ENCODE measurements around the gene APOL2.
"Not testable (repeated sequence)": the region's sequence is repeated elsewhere in the genome, so short reads cannot be mapped to it uniquely, and the experiment has no call there.

The APOL2 gene

GRCh38 chr22:36213586-36213985 lies 25.7 kb downstream of the APOL2 start:
- no peak for TF ChIP-seq CTCF (IDR thresholded peaks at IDR 0.05; ENCODE audit: low read depth, low read length)
- H3K4me3 ChIP-seq (replicated peaks in 1 of 2; ENCODE audit: low read depth in 2 of 2, low read length in 2 of 2), result no peak overlapping the region
- no peak for DNase-seq (ENCODE audit: low read depth in 2 of 2)

GRCh38 chr22:36212901-36213300 lies 26.4 kb downstream of the APOL2 start:
- TF ChIP-seq CTCF (IDR thresholded peaks at IDR 0.05; ENCODE audit: low read depth, low read length), result no peak
- H3K4me3 ChIP-seq (replicated peaks in 1 of 2; ENCODE audit: low read depth in 2 of 2, low read length in 2 of 2), result no peak overlapping the region
- no peak for DNase-seq (ENCODE audit: low read depth in 2 of 2)

GRCh38 chr22:36211237-36211861 lies 28.0 kb downstream of the APOL2 start:
- H3K4me3 ChIP-seq (replicated peaks in 1 of 2; ENCODE audit: low read depth in 2 of 2, low read length in 2 of 2), result no peak overlapping the region
- TF ChIP-seq CTCF (IDR thresholded peaks at IDR 0.05; ENCODE audit: low read depth, low read length), result no peak
- peak; percentile 65 to 67 for DNase-seq (ENCODE audit: low read depth in 2 of 2)

GRCh38 chr22:36210224-36210623 lies 29.1 kb downstream of the APOL2 start:
- H3K4me3 ChIP-seq (replicated peaks in 1 of 2; ENCODE audit: low read depth in 2 of 2, low read length in 2 of 2), result no peak overlapping the region
- TF ChIP-seq CTCF (IDR thresholded peaks at IDR 0.05; ENCODE audit: low read depth, low read length), result no peak
- no peak for DNase-seq (ENCODE audit: low read depth in 2 of 2)

- H3K4me3 ChIP-seq (replicated peaks in 1 of 2; ENCODE audit: low read depth in 2 of 2, low read length in 2 of 2); DNase-seq (ENCODE audit: low read depth in 2 of 2): not testable (repeated sequence)
Measured at GRCh38 chr22:36209488-36209908, 29.8 kb downstream of the APOL2 start.

- TF ChIP-seq CTCF (IDR thresholded peaks at IDR 0.05; ENCODE audit: low read depth, low read length), result no peak
- H3K4me3 ChIP-seq (replicated peaks in 1 of 2; ENCODE audit: low read depth in 2 of 2, low read length in 2 of 2), result no peak overlapping the region
- no peak for DNase-seq (ENCODE audit: low read depth in 2 of 2)
Measured at GRCh38 chr22:36208914-36209313, 30.4 kb downstream of the APOL2 start.

- no peak for DNase-seq (ENCODE audit: low read depth in 2 of 2)
- no peak for TF ChIP-seq CTCF (IDR thresholded peaks at IDR 0.05; ENCODE audit: low read depth, low read length)
- H3K4me3 ChIP-seq (replicated peaks in 1 of 2; ENCODE audit: low read depth in 2 of 2, low read length in 2 of 2), result no peak overlapping the region
Measured at GRCh38 chr22:36208162-36208765, 31.1 kb downstream of the APOL2 start.

All from cardiac fibroblast (primary cell).